Skeletal muscle cell (primary cell): Measurements from ENCODE around the gene LILRA6.
"Not testable (repeated sequence)": the region's sequence is repeated elsewhere in the genome, so short reads cannot be mapped to it uniquely, and the experiment has no call there.

Experiments used
- DNase-seq: peaks from one replicate; pipeline ENCODE4 v3.0.0-alpha.2; 2010; ENCODE audit warnings: low read depth
- H3K4me3 ChIP-seq: 2 replicates; pipeline ENCODE4 v1.5.1; 2011; ENCODE audit warnings: low read depth, mild to moderate bottlenecking, control low read depth, low read length, moderate library complexity

Gene LILRA6

DNA sequence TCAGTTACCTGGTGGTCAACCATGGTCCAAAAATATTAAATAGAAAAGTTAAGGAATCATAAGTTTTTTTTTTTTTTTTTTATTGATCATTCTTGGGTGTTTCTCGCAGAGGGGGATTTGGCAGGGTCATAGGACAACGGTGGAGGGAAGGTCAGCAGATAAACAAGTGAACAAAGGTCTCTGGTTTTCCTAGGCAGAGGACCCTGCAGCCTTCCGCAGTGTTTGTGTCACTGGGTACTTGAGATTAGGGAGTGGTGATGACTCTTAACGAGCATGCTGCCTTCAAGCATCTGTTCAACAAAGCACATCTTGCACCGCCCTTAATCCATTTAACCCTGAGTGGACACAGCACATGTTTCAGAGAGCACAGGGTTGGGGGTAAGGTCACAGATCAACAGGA, 28.4 kb downstream of the LILRA6 start:
- not testable (repeated sequence) for DNase-seq, H3K4me3 ChIP-seq

DNA sequence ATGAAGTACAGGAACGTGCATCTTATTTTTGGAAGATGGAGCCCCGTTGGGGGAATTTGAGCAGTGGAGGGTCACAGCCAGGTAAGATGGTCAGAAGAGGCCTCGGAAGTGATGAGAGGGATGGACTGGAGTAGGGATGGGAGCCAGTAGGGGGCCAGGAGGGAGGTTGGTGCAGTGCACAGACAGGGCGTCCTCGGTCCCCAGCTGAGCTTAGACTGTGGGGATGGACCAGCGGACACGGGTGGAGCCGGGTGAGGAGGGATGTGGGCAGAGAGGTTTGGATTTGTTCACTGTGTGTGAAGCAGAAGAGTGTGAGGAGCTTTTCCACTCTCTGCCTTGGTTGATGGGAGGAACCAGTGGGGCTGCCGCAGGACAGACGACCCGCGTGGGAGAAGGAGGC, 31.4 kb downstream of the LILRA6 start:
- no peak overlapping the region for H3K4me3 ChIP-seq
- DNase-seq = no peak

DNA sequence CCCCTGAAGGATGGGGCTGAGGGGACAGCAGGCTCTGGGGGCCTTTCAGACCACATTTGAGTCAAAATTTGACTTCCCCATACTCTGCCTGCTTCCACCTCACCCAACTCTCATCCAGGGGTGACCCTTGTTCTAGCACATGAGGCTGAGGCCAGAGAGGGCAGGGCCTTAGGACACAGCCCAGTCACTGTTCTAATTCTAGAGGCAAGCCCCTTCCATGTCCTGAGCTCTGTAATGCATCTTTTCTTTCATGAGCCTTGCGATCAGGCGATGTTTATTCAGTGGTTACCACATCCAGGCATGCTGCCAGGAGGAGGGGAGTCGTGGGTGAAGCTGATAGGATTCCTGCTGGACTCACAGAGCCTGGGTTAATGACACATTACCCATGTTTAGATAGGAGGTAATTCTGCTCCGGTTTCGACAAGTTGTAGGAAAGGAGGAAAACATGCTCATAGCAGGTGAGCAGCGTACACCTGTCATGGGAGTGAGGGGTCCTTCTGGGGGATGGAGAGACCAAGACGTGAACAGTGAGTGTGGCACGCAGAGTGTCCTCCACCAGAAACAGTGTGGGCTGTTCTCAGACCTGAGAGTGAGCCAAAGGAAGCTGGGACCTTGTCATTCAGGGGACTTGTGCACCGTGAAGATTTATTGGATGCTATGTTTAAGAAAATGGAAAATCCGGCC, 32.6 kb downstream of the LILRA6 start:
- DNase-seq = peak; percentile 89
- H3K4me3 ChIP-seq = no peak overlapping the region

DNA sequence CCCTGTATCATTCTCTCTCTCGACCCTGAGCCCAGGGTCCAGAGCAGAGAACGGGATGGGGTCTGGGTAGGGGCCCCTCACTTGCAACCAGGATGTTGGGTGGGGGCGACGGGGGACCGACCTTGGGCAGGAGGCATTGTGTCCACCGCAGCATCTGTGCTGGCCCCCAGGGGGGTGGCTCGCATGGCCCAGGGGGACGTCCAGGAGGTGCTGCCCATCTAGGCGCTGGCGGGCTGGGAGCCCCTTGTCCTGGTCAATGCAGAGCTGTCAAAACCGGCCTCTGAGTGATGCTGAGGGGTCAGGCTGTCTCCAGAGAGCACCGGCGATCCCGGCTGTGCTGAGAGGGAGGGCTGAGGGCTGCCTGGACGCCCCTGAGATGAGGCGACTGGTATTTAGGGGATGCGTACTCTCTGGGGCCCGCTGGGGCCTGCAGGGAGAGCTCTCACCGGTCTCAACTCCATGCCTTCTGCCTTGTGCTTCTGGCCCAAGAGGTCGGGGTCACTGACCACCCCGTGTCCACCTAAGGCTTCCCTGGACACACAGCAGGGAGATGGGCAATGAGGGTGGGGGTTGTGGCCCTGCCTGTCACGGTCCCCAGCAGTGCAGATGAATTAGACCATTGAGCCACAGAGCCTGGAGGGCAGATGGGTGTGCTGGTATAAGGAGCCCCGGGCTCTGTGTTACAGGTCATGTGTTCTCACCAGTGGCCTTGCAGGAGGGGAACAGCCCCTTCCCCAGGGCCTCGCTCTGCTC, 33.4 kb downstream of the LILRA6 start:
- H3K4me3 ChIP-seq = no peak overlapping the region
- DNase-seq = no peak

DNA sequence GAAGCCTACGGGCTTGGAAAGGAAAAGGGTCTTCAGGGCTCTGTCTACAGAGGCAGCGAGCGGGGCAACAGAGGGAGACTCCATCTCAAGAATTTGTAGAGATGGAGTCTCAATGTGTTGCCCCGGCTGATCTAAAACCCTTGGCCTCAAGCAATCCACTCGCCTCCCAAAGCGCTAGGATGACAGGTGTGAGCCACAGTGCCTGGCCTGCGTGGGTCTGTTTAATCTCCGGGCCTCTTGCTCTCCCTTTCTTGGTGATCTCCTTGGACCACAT, 33.9 kb downstream of the LILRA6 start:
- no peak for DNase-seq
- no peak overlapping the region for H3K4me3 ChIP-seq

DNA sequence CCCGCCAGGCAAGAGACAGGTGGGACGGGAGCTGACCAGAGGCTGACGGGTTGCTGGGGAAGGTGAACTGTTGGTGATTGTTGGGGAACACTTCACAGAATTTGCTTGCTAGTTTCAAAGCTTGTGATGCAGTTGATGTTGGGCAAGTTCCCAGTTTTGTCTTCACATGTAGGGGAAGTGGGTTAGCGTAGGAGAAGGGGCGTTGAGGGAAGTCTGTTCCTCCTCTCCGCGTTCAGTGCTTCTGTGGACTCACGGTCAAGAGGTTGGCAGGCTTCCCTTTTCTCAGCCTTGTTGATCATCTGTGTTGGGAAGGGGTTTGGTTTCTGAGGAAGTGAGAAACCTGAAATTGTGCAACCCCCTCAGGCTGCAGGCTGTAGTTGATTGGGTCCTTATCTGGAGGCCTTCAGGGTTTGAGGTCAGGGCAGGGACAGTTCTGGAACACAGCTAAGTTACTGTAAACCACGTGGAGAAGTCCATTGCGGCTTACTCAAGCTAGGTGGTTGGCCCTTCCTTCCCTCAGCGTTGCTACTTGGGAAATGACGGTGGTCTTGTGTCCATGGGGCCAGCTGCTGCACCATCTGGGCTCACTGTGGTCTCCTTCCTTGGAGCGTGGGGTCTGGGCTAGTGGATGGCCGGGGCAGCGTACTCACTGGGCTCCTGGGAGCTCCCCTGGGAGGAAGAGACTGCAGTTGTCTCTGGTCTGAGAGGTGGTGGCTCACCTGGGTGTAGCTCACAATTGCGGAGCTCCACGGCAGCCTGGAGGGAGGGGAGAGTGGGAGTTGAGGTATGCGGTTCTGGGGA, 34.4 kb downstream of the LILRA6 start:
- DNase-seq = peak; percentile 75
- H3K4me3 ChIP-seq = no peak overlapping the region

DNA sequence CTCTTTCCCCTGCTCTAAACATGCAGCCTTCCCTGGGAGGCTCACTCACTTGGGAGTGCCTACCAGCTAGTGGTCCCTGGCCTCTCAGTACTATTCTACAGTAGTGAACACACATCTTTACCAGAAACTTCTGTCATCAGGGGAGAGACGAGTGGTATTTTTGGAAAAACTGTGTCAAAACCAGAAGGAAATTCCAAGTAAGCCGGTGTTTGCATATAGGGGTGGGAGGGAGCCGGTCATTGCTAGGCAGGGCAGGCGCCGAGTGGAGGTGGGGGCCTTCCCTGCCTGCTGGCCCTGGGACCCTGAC, 35.0 kb downstream of the LILRA6 start:
- no peak for DNase-seq
- no peak overlapping the region for H3K4me3 ChIP-seq

DNA sequence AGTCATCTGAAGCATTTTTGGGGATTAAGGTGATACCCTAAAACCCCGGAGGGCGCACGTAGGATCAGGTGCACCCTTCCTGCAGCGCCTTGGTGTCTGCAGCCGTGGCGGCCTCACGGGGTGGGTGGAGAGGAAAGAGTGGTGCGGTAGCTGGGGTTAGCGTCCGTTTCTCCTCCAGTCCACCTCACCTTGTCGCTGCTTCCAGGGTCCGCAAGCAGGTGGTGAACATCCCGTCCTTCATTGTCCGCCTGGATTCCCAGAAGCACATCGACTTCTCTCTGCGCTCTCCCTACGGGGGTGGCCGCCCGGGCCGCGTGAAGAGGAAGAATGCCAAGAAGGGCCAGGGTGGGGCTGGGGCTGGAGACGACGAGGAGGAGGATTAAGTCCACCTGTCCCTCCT, 35.4 kb downstream of the LILRA6 start:
- not testable (repeated sequence) for DNase-seq, H3K4me3 ChIP-seq

DNA sequence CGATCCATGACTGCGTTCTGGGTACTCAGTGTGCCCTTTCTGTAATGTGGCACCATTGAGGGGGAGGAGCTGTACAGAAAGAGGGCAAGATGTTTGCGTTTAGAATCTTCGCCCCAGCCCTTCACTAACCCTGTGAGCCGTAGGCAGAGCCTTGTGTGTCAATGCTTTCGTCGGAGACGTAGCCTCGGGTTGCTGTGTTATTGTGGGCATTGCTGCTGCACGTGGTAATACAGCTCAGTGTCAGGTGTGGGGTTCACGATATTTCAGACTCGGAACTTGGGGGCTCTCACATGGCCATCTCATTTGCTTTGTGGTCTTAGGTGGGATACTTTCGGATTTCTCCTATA, 35.8 kb downstream of the LILRA6 start:
- H3K4me3 ChIP-seq = no peak overlapping the region

DNA sequence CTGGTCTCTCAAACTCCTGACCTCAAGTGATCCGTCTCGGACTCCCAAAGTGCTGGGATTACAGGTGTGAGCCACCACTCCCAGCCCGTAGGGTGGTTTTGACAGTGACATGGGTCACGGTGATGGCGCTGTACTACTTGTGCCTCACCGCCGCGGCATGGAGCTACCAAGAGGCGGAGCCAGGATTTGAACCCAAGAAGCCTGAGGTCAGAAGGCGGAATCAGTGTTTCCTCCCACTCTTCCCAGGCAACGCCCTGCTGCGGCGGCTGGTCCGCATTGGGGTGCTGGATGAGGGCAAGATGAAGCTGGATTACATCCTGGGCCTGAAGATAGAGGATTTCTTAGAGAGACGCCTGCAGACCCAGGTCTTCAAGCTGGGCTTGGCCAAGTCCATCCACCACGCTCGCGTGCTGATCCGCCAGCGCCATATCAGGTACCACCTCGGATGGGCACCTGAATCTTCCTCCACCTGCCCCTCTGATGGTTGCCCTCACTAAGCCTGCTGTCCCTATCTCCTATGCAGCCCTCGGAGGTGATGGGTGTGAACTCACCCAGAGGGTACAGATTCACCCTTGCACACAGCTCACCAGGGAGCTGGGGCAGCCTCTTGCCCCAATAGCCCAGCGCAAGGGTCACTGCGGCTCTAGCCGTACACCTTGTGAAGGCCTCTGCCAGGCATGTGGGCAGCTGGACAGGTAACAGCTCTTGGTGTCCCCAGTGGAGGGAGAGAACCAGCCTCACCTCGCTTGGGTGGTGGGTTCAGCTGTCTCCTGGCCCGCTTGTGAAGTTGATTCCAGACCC, 36.4 kb downstream of the LILRA6 start:
- DNase-seq = no peak
- H3K4me3 ChIP-seq = no peak overlapping the region

More for the DNA sequence above, 35.8 kb downstream of the LILRA6 start:
- DNase-seq = no peak

DNA sequence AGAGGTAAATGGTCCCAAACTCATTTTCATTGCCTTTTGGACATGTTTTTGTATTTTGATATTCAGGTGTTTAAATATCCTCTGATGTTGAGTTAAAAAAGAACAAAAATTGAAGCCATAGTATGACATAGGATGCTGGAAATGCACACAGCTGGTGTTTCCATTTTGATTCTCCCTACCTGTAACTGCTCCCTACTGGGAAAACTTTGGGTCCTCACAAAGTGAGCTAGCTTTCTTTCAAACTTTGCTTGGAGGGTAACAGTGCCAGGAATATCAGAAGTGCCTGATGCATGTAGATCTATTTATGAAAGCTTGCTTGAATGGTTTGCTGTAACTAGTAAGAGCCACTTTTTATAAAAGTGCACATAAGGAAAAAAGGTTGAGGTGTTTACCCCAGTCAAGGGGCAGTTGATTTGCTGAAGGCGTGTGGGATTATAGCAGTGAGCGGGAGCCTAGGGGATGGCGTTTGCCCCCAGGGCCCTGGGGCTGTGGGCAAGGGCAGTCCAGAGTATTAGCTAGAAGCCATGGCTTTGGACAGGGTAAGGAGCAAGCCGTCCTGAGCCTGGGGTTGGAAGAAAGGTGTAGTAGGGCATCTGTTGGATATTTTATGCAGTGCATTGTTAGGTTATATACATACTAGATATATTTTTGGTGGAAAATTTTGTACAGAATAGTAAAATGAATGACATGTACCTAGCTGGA, 37.7 kb downstream of the LILRA6 start:
- H3K4me3 ChIP-seq = no peak overlapping the region
- DNase-seq = no peak

DNA sequence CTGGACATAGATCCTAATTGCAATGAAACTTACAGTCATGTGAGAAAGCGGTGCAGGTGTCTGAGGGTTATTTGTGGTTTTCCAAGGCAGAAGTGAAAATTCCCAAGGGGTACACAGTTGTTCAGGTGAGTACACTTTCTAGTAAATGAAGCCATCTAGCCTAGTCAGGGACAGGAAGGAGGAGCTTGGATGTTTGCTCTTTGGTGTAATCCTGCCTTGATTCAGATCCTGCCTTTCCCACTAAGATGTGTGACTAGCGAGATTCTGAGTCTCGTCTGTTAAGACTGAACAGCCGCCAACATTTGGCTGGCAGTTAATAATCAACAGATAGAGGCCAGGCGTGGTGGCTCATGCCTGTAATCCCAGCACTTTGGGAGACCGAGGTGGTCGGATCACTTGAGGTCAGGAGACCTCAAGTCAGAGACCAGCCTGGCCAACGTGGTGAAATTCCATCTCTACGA, 39.4 kb downstream of the LILRA6 start:
- peak overlapping the region; percentile 7 for H3K4me3 ChIP-seq
- no peak for DNase-seq

DNA sequence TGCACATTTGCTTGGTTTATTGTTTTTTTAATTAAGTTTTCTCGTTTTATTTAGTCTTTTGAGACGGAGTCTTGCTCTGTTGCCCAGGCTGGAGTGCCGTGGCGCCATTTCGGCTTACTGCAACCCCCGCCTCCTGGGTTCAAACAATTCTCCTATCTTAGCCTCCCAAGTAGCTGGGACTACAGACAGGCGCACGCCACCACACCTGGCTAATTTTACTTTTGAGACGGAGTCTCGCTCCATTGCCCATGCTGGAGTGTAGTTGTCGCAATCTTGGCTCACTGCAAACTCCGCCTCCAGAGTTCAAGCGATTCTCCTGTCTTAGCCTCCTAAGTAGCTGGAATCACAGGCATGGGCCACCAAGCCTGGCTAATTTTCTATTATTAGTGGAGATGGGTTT, 40.6 kb downstream of the LILRA6 start:
- peak overlapping the region; percentile 71 for H3K4me3 ChIP-seq
- DNase-seq = no peak

DNA sequence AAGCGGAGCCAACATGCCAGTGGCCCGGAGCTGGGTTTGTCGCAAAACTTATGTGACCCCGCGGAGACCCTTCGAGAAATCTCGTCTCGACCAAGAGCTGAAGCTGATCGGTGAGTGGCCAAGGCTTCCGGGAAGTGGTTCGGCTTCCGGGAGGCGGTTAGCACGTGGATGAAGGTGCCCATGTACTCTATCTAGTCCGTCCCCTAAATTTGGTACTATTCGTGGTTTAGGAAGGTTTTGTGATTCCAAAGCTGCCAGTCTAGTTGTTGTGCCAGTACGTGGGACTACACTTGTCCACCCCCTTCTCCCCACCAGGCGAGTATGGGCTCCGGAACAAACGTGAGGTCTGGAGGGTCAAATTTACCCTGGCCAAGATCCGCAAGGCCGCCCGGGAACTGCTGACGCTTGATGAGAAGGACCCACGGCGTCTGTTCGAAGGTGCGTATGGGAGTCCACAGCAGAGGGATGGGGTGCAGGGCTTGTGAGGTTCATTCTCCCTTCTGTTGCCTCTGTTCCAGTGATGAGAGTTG, 41.4 kb downstream of the LILRA6 start:
- peak overlapping the region; percentile 71 for H3K4me3 ChIP-seq
- no peak for DNase-seq

DNA sequence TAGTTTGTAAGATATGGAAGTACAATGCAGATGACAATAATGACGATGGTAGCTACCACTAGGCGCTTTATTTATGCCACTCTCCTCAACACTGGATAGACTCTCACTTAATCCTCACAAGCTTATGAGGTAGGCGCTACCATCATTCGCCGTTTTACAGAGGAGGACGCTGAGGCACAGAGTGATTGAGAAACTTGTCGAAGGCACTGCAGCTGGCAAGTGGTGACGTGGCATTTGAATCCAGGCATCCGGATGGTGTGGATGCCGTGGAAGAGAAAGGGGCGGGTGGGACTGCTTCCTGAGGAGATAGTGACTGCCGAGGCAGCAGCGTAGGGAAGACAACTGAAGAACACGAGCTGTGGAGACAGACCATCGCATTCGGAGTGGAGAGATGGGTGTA, 43.2 kb downstream of the LILRA6 start:
- no peak for DNase-seq
- H3K4me3 ChIP-seq = no peak overlapping the region

DNA sequence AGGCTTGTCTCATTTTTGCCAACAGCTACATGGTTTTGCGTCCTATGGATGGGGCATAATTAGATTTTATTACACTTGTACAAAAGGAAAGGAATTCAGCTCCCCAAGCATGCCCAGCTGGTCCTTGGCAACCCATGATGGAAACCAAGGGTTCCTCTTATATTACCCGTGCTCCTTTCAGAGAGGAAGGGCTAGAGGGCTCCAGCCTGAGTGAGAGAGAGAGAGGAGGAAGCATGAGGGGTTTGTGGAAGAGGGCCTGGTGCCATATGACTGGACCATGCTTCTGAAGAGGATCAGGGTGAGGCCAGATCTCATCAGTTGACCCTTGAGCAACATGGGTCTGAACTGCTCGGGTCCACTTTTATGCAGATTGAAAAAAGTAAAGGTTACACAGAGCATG, 45.5 kb downstream of the LILRA6 start:
- H3K4me3 ChIP-seq = no peak overlapping the region
- no peak for DNase-seq

DNA sequence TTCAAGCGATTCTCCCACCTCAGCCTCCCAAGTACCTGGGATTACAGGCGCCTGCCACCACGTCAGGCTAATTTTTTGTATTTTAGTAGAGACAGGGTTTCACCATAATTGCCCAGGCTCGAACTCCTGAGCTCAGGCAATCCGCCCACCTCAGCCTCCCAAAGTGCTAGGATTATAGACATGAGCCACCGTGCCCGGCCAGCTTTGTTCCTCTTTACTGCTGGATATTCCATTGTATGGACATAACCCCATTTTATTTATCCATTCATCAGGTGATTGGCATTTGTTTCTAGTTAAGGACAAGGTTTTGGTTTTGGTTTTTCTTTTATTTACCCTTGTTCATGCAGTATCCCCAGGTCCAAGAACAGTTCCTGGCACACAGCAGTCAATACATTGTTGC, 46.1 kb downstream of the LILRA6 start:
- H3K4me3 ChIP-seq = no peak overlapping the region
- no peak for DNase-seq

DNA sequence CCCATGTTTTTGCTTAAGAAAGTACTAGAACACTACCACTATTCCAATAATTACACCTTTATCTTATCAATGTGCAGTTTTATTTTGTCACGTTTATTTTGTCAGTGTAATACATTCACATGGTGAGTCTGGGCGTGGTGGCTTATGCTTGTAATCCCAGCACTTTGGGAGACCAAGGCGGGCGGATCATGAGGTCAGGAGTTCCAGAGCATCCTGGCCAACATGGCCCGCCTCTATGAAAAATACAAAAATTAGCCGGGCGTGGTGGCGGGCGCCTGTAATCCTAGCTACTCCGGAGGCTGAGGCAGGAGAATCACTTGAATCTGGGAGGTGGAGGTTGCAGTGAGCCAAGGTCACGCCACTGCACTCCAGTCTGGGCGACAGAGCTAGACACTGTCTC, 48.1 kb downstream of the LILRA6 start:
- not testable (repeated sequence) for H3K4me3 ChIP-seq, DNase-seq

DNA sequence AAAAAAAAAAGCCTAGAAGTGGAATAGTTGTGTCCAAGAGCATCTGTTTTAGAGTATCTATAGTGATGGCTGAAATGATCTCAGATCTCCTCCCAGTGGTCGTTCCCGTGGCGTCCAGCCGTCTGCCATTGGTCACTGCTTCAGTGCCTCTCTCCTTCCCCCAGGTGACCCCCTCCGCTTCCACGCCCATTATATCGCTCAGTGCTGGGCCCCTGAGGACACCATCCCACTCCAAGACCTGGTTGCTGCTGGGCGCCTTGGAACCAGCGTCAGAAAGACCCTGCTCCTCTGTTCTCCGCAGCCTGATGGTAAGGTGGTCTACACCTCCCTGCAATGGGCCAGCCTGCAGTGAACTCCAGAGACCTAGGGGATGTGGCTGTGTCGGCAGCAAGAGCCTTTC, 49.6 kb downstream of the LILRA6 start:
- DNase-seq = no peak
- no peak overlapping the region for H3K4me3 ChIP-seq
